Suprapubic skin (tissue), 4 donors: ENCODE measurements around the gene KREMEN2.

Source experiments
- POLR2A ChIP-seq, 2 donors: fragments of 450-650 bp; IDR thresholded peaks; one replicate each; pipeline ENCODE4 v1.6.1; 2017; ENCODE audit warnings: antibody characterized with exemption in 2 of 2, mild to moderate bottlenecking in 2 of 2, moderate library complexity in 2 of 2
- POLR2AphosphoS5 ChIP-seq, 3 donors: sonication (generic); formaldehyde crosslinking; IDR thresholded peaks; one replicate each; pipeline ENCODE4 v1.6.1; 2017; ENCODE audit warnings: antibody characterized with exemption in 3 of 3
- TF ChIP-seq, protein P1 (sequence below), 2 donors: fragments of 200-600 bp in 1 of 2; fragments of 450-650 bp in 1 of 2; sonication (generic) in 1 of 2; IDR thresholded peaks; one replicate each; pipeline ENCODE4 v1.5.1; 2016 to 2019; ENCODE audit warnings: antibody characterized with exemption in 2 of 2, mild to moderate bottlenecking in 1 of 2, moderate library complexity in 1 of 2

DNA sequence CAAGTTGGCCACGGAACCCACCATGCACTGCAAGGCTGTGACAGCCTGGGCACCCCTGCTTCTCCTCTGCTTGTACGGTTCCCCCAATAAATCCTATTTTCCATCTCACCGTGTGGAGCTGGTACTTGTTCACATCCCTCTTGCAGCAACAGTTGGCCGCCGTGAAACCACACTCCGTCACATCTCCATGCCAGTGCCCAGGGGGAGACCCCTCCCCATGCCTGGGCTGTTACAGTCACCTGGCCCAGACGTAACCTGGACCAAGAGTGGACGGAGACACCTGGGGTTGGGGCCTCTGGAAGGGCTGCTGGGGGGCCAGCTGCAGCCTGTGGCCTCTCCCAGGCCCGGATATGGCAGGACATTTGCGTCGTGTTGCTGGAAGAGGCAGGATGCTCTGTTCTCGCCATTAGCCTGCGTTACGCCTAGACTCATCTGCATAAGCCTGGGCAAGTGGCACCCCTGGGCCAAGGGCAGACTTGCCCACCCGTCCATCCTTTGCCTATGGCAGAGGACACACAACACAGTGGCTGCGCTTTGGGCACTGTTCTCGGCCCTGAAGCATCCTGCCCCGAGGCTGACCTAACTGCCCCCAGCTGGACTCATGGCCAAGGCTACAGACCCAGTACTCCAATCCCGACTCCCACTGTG, 14.2 kb upstream of the KREMEN2 start:
- no peak for TF ChIP-seq POLR2A (IDR thresholded peaks at IDR 0.05)
- TF ChIP-seq, protein P1, sequence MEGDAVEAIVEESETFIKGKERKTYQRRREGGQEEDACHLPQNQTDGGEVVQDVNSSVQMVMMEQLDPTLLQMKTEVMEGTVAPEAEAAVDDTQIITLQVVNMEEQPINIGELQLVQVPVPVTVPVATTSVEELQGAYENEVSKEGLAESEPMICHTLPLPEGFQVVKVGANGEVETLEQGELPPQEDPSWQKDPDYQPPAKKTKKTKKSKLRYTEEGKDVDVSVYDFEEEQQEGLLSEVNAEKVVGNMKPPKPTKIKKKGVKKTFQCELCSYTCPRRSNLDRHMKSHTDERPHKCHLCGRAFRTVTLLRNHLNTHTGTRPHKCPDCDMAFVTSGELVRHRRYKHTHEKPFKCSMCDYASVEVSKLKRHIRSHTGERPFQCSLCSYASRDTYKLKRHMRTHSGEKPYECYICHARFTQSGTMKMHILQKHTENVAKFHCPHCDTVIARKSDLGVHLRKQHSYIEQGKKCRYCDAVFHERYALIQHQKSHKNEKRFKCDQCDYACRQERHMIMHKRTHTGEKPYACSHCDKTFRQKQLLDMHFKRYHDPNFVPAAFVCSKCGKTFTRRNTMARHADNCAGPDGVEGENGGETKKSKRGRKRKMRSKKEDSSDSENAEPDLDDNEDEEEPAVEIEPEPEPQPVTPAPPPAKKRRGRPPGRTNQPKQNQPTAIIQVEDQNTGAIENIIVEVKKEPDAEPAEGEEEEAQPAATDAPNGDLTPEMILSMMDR (IDR thresholded peaks at IDR 0.05): no peak
- no peak for TF ChIP-seq POLR2AphosphoS5 (IDR thresholded peaks at IDR 0.05)
